Measurements from ENCODE around the gene MIPEP.

MIPEP gene

GRCh38 chr13:23868521-23868920, 20.7 kb downstream of the MIPEP start:
- H3K4me3 ChIP-seq (ENCODE audit: low read depth, low read length): no peak overlapping the region
- no peak for DNase-seq (ENCODE audit: low read depth)
- TF ChIP-seq, protein P1, sequence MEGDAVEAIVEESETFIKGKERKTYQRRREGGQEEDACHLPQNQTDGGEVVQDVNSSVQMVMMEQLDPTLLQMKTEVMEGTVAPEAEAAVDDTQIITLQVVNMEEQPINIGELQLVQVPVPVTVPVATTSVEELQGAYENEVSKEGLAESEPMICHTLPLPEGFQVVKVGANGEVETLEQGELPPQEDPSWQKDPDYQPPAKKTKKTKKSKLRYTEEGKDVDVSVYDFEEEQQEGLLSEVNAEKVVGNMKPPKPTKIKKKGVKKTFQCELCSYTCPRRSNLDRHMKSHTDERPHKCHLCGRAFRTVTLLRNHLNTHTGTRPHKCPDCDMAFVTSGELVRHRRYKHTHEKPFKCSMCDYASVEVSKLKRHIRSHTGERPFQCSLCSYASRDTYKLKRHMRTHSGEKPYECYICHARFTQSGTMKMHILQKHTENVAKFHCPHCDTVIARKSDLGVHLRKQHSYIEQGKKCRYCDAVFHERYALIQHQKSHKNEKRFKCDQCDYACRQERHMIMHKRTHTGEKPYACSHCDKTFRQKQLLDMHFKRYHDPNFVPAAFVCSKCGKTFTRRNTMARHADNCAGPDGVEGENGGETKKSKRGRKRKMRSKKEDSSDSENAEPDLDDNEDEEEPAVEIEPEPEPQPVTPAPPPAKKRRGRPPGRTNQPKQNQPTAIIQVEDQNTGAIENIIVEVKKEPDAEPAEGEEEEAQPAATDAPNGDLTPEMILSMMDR (IDR thresholded peaks at IDR 0.05; ENCODE audit: insufficient read depth, low read depth, low read length, missing control alignments): no peak

GRCh38 chr13:23867027-23867491, 22.1 kb downstream of the MIPEP start:
- no peak overlapping the region for H3K4me3 ChIP-seq (ENCODE audit: low read depth, low read length)
- TF ChIP-seq, protein P1 (IDR thresholded peaks at IDR 0.05; ENCODE audit: insufficient read depth, low read depth, low read length, missing control alignments): no peak
- no peak for DNase-seq (ENCODE audit: low read depth)

DNA sequence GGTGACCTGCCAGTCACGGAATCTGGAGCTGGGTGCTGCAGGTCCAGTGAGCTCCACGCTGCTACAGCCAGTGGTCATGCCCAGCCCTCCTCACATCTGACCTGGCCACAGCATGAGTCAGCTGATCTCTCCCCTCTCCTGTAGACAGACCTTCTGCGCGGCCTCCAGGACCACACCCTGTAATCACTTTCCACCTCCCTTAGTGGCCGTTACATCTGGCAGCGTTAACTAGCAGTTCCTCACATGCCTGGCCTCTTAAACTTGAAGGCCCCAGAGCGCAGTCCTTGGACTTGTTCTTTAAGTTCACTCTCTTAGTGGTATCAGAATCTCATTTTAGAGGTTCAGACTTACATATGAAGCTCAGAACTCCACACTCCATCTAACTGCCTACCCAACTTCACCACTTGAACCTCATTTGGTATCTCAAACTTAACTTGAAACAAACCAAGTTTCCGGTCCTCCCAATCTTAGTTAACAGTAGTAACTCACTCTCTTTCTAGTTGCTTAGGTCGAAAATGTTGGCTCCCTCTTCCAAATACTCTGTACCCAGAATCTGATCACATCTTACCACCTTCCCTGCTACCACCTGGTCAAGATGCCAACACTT, 22.7 kb downstream of the MIPEP start:
- DNase-seq (ENCODE audit: low read depth): no peak
- TF ChIP-seq, protein P1 (IDR thresholded peaks at IDR 0.05; ENCODE audit: insufficient read depth, low read depth, low read length, missing control alignments): no peak

DNA sequence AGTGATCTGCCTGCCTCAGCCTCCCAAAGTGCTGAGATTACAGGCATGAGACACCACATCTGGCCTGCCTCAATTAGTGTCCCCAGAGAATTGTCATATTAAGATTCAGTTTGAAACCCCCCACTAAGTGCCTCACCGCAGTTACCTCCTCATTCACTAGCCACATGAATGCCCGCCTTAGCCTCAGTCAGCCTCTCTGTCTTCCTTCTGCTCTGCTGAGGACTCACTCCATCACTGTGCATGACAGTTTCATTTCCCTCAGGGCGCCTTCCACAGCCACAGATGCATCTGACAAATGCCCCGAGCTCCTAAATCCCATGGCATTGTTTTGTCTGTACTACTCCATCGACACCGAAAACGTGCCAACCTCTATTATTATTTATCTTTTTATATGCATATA, 23.3 kb downstream of the MIPEP start:
- TF ChIP-seq, protein P1 (IDR thresholded peaks at IDR 0.05; ENCODE audit: insufficient read depth, low read depth, low read length, missing control alignments): no peak
- peak; percentile 53 for DNase-seq (ENCODE audit: low read depth)
- no peak overlapping the region for H3K4me3 ChIP-seq (ENCODE audit: low read depth, low read length)

More for the DNA sequence above, 22.7 kb downstream of the MIPEP start:
- H3K4me3 ChIP-seq (ENCODE audit: low read depth, low read length): no peak overlapping the region

GRCh38 chr13:23865026-23865425, 24.2 kb downstream of the MIPEP start:
- H3K4me3 ChIP-seq (ENCODE audit: low read depth, low read length): no peak overlapping the region
- TF ChIP-seq, protein P1 (IDR thresholded peaks at IDR 0.05; ENCODE audit: insufficient read depth, low read depth, low read length, missing control alignments): no peak
- DNase-seq (ENCODE audit: low read depth): no peak

- no peak overlapping the region for H3K4me3 ChIP-seq (ENCODE audit: low read depth, low read length)
- no peak for DNase-seq (ENCODE audit: low read depth)
- TF ChIP-seq, protein P1 (IDR thresholded peaks at IDR 0.05; ENCODE audit: insufficient read depth, low read depth, low read length, missing control alignments): no peak
Observed at GRCh38 chr13:23861310-23861709, 27.9 kb downstream of the MIPEP start.

- no peak overlapping the region for H3K4me3 ChIP-seq (ENCODE audit: low read depth, low read length)
- TF ChIP-seq, protein P1 (IDR thresholded peaks at IDR 0.05; ENCODE audit: insufficient read depth, low read depth, low read length, missing control alignments): no peak
- DNase-seq (ENCODE audit: low read depth): no peak
Observed at GRCh38 chr13:23859904-23860303, 29.3 kb downstream of the MIPEP start.
